CD14-positive monocyte (primary cell): ENCODE measurements around the gene MARVELD1. TPM values are rescaled to one million over a fixed set of nuclear protein-coding genes. Genes with fewer than 3 reads are reported as not detected.

ENCODE experiments used
- DNase-seq, 3 donors: peaks; one replicate each; pipeline ENCODE4 v3.0.0-alpha.2; 2011 to 2022
- H2AFZ ChIP-seq: 2 replicates; pipeline ENCODE4 v1.6.0; 2012; ENCODE audit warnings: mild to moderate bottlenecking, low read depth, low read length, inconsistent platforms; ENCODE audit not compliant: insufficient read depth, poor library complexity, severe bottlenecking
- H3K27ac ChIP-seq, 2 donors: 1 replicate in 1 of 2; 2 replicates in 1 of 2; pipeline ENCODE4 v1.5.1; 2012 to 2013; ENCODE audit warnings: low read length in 2 of 2, control low read depth in 1 of 2, inconsistent platforms in 1 of 2, low read depth in 1 of 2, mild to moderate bottlenecking in 1 of 2
- H3K27me3 ChIP-seq, 2 donors: one replicate each; pipeline versions ENCODE4 v1.6.0 to v1.6.1; 2011 to 2013; ENCODE audit warnings: low read length in 2 of 2; ENCODE audit not compliant: control insufficient read depth in 2 of 2, insufficient read depth in 2 of 2
- H3K36me3 ChIP-seq, 2 donors: replicated peaks in 1 of 2; 1 replicate in 1 of 2; 2 replicates in 1 of 2; pipeline versions ENCODE4 v1.5.1 to v1.6.1; 2012 to 2013; ENCODE audit warnings: low read length in 2 of 2, control low read depth in 1 of 2, inconsistent platforms in 1 of 2, mild to moderate bottlenecking in 1 of 2; ENCODE audit not compliant: insufficient read depth in 2 of 2, control insufficient read depth in 1 of 2
- H3K4me1 ChIP-seq, 2 donors: 1 replicate in 1 of 2; 2 replicates in 1 of 2; pipeline versions ENCODE4 v1.5.1 to v1.6.1; 2012 to 2013; ENCODE audit warnings: low read length in 2 of 2, control low read depth in 1 of 2, inconsistent platforms in 1 of 2, mild to moderate bottlenecking in 1 of 2, moderate library complexity in 1 of 2; ENCODE audit not compliant: insufficient read depth in 2 of 2, control insufficient read depth in 1 of 2
- H3K4me2 ChIP-seq: replicated peaks from 2 replicates; pipeline ENCODE3; 2012; ENCODE audit warnings: low read length, moderate library complexity, mild to moderate bottlenecking; ENCODE audit not compliant: poor library complexity, severe bottlenecking; ENCODE audit errors: extremely low read depth
- H3K4me3 ChIP-seq, 3 experiments: fragments of 200-600 bp in 1 of 3; sonication (generic) in 1 of 3; replicated peaks in 1 of 3; 1 replicate in 2 of 3; 2 replicates in 1 of 3; pipeline ENCODE4 v1.5.1; 2011 to 2013; ENCODE audit warnings: low read length in 3 of 3, mild to moderate bottlenecking in 3 of 3, control low read depth in 2 of 3, low read depth in 2 of 3, inconsistent platforms in 1 of 3, moderate library complexity in 1 of 3
- H3K79me2 ChIP-seq: 2 replicates; pipeline ENCODE4 v1.6.0; 2012; ENCODE audit warnings: mild to moderate bottlenecking, control low read depth, inconsistent platforms, low read length, moderate library complexity; ENCODE audit not compliant: insufficient read depth
- H3K9ac ChIP-seq: 2 replicates; pipeline ENCODE4 v1.6.0; 2017; ENCODE audit warnings: low read length, mild to moderate bottlenecking; ENCODE audit not compliant: insufficient read depth, poor library complexity, severe bottlenecking
- H3K9me3 ChIP-seq, 2 donors: replicated peaks in 1 of 2; 1 replicate in 1 of 2; 2 replicates in 1 of 2; pipeline versions ENCODE4 v1.5.1 to v1.6.1; 2012 to 2013; ENCODE audit warnings: low read length in 2 of 2, control low read depth in 1 of 2; ENCODE audit not compliant: control insufficient read depth in 1 of 2, insufficient read depth in 1 of 2
- H4K20me1 ChIP-seq: 2 replicates; pipeline ENCODE4 v1.6.0; 2012; ENCODE audit warnings: mild to moderate bottlenecking, low read length, control low read depth, moderate library complexity; ENCODE audit not compliant: insufficient read depth
- H3K27ac Mint-ChIP-seq, 7 donors: one replicate each; pipeline ENCODE4 v1.8.0; 2020; ENCODE audit warnings: mild to moderate bottlenecking in 7 of 7, mixed read lengths in 7 of 7, moderate library complexity in 6 of 7, inconsistent platforms in 2 of 7
- H3K27me3 Mint-ChIP-seq, 3 donors: one replicate each; pipeline ENCODE4 v1.8.0; 2021 to 2022; ENCODE audit warnings: low read depth in 3 of 3, mild to moderate bottlenecking in 3 of 3, mixed read lengths in 3 of 3, moderate library complexity in 3 of 3, inconsistent platforms in 1 of 3
- H3K36me3 Mint-ChIP-seq, 2 donors: one replicate each; pipeline ENCODE4 v1.8.0; 2020; ENCODE audit warnings: mixed read lengths in 2 of 2, inconsistent platforms in 1 of 2, mild to moderate bottlenecking in 1 of 2
- H3K4me1 Mint-ChIP-seq: one replicate; pipeline ENCODE4 v1.8.0; 2020; ENCODE audit warnings: mild to moderate bottlenecking, mixed read lengths
- H3K4me3 Mint-ChIP-seq, 2 donors: one replicate each; pipeline ENCODE4 v1.8.0; 2020; ENCODE audit warnings: mild to moderate bottlenecking in 2 of 2, mixed read lengths in 2 of 2, moderate library complexity in 1 of 2
- H3K9me3 Mint-ChIP-seq, 7 donors: one replicate each; pipeline ENCODE4 v1.8.0; 2020 to 2022; ENCODE audit warnings: mixed read lengths in 7 of 7, mild to moderate bottlenecking in 6 of 7, moderate library complexity in 6 of 7, inconsistent platforms in 2 of 7
- WGBS: methylation state at CpG from one replicate; pipeline ENCODE4 v1.1.5; 2013; ENCODE audit warnings: missing lambda C conversion rate; ENCODE audit not compliant: insufficient coverage; 5-methylcytosine and 5-hydroxymethylcytosine counted together
- intact Hi-C, 2 donors: fragments of 100-400 bp; cut with micrococcal nuclease; formaldehyde crosslinking; loops; one replicate each; pipeline versions ENCODE4 v1.15.0 to v1.15.1; 2023
- polyA plus RNA-seq, 3 donors: library from polyadenylated mRNA; depleted of rRNA in 1 of 3; unstranded in 2 of 3; stranded (reverse) in 1 of 3; fragments of 300-500 nt in 2 of 3; fragments of >200 nt in 1 of 3; fragmentation: Illumina TruSeq in 2 of 3; gene quantifications; 1 replicate in 2 of 3; 2 replicates in 1 of 3; pipeline ENCODE4 v1.2.3, GENCODE V29; 2012 to 2021
- TF ChIP-seq, protein P1 (sequence below): fragments of 200-600 bp; IDR thresholded peaks from one replicate; pipeline ENCODE4 v1.8.0; 2022; ENCODE audit warnings: antibody characterized with exemption, mild to moderate bottlenecking

The MARVELD1 gene
- polyA plus RNA-seq, 3 donors = 3.7 to 28.0 (median 9.2) TPM

DNA sequence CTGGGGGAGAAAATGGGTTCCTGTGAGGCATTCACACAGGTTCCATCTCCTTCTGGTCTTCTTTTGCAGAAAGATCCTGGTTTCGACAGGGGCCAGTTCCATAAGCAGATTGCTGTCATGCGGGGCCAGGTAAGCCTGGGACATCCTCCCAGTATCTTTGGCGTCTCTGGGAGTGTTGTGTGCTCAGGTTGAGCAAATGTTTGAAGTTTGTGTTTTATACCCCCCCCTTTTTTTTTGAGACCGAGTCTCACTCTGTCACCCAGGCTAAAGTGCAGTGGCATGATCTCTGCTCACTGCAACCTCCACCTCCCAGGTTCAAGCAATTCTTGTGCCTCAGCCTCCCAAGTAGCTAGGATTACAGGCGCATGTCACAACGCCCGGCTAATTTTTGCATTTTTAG, 46.5 kb upstream of the MARVELD1 start:
- Histone ChIP-seq H2AFZ (no peak overlapping the region), H3K9ac (no peak overlapping the region), H3K9me3 (no peaks in the 10 kb centered on the region), H3K4me3 (no peak overlapping the region), H3K4me2 (no peak overlapping the region), H3K36me3 (peaks cover 72 to 84% of the 10 kb centered on the region in 2 donors), H4K20me1 (no peaks in the 10 kb centered on the region), H3K4me1 (no peaks in the 10 kb centered on the region), H3K27ac (no peak overlapping the region), H3K27me3 (no peaks in the 10 kb centered on the region), H3K79me2 (no peaks in the 10 kb centered on the region)
- TF ChIP-seq, protein P1, sequence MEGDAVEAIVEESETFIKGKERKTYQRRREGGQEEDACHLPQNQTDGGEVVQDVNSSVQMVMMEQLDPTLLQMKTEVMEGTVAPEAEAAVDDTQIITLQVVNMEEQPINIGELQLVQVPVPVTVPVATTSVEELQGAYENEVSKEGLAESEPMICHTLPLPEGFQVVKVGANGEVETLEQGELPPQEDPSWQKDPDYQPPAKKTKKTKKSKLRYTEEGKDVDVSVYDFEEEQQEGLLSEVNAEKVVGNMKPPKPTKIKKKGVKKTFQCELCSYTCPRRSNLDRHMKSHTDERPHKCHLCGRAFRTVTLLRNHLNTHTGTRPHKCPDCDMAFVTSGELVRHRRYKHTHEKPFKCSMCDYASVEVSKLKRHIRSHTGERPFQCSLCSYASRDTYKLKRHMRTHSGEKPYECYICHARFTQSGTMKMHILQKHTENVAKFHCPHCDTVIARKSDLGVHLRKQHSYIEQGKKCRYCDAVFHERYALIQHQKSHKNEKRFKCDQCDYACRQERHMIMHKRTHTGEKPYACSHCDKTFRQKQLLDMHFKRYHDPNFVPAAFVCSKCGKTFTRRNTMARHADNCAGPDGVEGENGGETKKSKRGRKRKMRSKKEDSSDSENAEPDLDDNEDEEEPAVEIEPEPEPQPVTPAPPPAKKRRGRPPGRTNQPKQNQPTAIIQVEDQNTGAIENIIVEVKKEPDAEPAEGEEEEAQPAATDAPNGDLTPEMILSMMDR = no peak
- Mint-ChIP-seq H3K36me3 (peaks cover 70 to 83% of the 10 kb centered on the region in 2 donors), H3K27me3 (no peaks in the 10 kb centered on the region), H3K4me1 (no peaks in the 10 kb centered on the region), H3K9me3 (no peaks in the 10 kb centered on the region), H3K27ac (no peak overlapping the region), H3K4me3 (no peak overlapping the region)
- 100% methylated on average over 3 of the region's 7 CpGs for WGBS
- intact Hi-C loops = loop anchor here in 1 of 2 donors (10.0 kb wide), 1 partner anchor 92 kb away; the partner anchor contains the start of gene ANKRD2
- DNase-seq = no peak

DNA sequence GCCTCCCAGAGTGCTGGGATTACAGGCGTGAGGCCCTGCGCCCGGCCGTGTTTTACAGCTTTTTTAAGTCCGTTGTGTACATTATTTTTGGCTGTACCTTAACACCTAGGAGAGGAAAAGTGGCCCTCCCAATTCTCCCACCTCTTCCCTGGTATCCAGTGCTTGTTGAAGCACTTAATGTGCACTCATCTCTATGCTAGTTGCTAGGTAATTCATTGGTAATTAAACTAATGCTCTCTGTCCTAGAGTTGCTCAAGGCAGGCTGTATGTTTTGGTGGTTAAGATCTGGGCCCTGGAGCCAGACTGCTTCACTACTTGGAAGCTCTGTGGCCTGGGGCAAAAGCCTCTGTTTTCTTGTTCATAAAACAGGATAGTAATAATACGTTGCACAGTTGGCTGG, 46.1 kb upstream of the MARVELD1 start:
- H3K27ac Mint-ChIP-seq = no peak overlapping the region
- no peaks in the 10 kb centered on the region for H3K27me3 Mint-ChIP-seq
- H3K27ac ChIP-seq = no peak overlapping the region
- no peaks in the 10 kb centered on the region for H3K27me3 ChIP-seq
- no peak overlapping the region for H3K9ac ChIP-seq
- no peaks in the 10 kb centered on the region for H3K9me3 Mint-ChIP-seq
- H3K9me3 ChIP-seq = no peaks in the 10 kb centered on the region
- WGBS = 94% methylated on average over 5 of the region's 6 CpGs
- peaks cover 70 to 83% of the 10 kb centered on the region in 2 donors for H3K36me3 ChIP-seq
- H3K4me2 ChIP-seq = no peak overlapping the region
- TF ChIP-seq, protein P1 = no peak
- no peak overlapping the region for H3K4me3 ChIP-seq
- peaks cover 69 to 82% of the 10 kb centered on the region in 2 donors for H3K36me3 Mint-ChIP-seq
- no peaks in the 10 kb centered on the region for H3K79me2 ChIP-seq
- H2AFZ ChIP-seq = no peak overlapping the region
- intact Hi-C loops = loop anchor here in 1 of 2 donors (10.0 kb wide), 1 partner anchor 93 kb away; the partner anchor contains the start of gene ANKRD2
- H3K4me1 Mint-ChIP-seq = no peaks in the 10 kb centered on the region
- no peaks in the 10 kb centered on the region for H4K20me1 ChIP-seq
- H3K4me3 Mint-ChIP-seq = no peak overlapping the region
- DNase-seq = no peak
- H3K4me1 ChIP-seq = no peaks in the 10 kb centered on the region
